ENCODE measurements around the gene STPG1. TPM values are rescaled to one million over a fixed set of nuclear protein-coding genes. Genes with fewer than 3 reads are reported as not detected.

STPG1 gene
- total and polyA plus RNA-seq, 2 of the 13 experiments (the other 11 are each of a cell fraction or from before 2014, with no cell fraction given) = 3.4 to 4.3 TPM

DNA sequence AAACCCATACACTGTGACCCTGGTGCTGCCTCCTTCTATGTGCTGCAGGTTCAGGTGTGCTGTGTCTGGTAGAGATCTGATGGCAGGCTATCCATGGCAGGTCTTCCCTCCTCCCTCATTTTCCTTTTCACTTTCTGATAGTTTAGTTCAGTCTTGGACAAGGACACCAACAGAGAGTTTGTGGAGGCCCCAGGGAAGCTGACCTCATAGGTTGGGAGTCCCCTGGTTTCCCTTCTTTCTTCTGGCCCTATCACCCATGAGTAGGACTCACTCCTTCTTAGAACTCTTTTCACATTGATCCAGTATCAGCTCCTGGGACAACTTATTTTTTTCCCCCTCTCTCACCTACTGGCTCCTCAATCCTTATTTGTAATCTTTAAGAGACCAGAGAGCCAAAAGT lies 86.1 kb downstream of the STPG1 start (continued):
- TF ChIP-seq, protein P1, sequence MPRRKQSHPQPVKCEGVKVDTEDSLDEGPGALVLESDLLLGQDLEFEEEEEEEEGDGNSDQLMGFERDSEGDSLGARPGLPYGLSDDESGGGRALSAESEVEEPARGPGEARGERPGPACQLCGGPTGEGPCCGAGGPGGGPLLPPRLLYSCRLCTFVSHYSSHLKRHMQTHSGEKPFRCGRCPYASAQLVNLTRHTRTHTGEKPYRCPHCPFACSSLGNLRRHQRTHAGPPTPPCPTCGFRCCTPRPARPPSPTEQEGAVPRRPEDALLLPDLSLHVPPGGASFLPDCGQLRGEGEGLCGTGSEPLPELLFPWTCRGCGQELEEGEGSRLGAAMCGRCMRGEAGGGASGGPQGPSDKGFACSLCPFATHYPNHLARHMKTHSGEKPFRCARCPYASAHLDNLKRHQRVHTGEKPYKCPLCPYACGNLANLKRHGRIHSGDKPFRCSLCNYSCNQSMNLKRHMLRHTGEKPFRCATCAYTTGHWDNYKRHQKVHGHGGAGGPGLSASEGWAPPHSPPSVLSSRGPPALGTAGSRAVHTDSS (CRISPR knock-in tag; conservative IDR thresholded peaks at IDR 0.05) = no peak
- no peak for TF ChIP-seq ZNF891 (CRISPR knock-in tag; IDR thresholded peaks at IDR 0.05)
- no peak for TF ChIP-seq RBFOX2 (IDR thresholded peaks at IDR 0.05; ENCODE audit: low read depth, low read length)
- TF ChIP-seq RORA (CRISPR knock-in tag; IDR thresholded peaks at IDR 0.05) = no peak
- no peak for TF ChIP-seq MED8 (CRISPR knock-in tag; IDR thresholded peaks at IDR 0.05; ENCODE audit: insufficient replicate concordance)

DNA sequence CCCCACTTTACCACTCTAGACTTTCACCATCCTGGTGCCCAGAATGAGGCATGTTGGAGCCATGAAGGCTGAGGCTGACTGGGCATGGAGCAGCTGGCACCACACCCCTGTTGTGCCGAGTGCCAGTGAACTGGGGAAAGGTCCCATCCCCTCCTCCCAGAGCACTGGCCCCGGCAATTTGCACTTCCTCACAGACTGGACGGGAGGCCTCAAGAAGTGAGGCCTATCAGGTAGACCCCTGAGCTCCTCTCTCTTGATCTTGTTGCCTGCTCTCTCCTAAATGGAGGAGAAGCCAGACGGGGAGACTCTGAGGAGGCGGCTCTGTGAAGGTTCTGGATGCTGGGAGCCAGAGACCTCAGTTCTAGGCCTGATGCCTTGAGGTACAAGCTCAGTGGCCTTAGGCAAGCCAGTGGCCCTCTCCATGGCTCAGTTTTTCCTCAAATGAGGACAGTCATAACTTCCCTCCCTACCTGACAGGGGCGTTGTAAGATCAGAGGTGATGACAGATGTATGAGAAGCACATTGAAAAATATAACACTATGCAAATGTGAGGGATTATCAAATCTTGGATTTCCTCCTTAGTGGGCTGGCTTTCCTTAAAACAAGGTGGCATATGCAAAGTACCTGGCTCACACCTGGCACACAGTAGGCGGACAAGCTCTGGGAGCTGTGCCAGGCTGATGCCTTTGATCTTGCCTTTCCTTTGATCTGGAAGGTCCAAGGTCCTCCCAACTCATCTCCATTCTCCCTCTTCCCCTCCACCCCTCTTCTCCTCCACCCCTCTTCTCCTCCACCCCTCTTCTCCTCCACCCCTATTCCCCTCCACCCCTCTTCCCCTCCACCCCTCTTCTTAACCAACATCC lies 87.8 kb downstream of the STPG1 start:
- H3K4me1 ChIP-seq (ENCODE audit: insufficient read depth, low read length) = no peaks in the 10 kb centered on the region
- no peak overlapping the region for H2AFZ ChIP-seq (ENCODE audit: low read length)
- no peak overlapping the region for H3K4me3 ChIP-seq (replicated peaks in 1 of 3; ENCODE audit: insufficient read depth in 1 of 3, low read depth in 2 of 3, low read length in 3 of 3)
- H3K27me3 ChIP-seq (ENCODE audit: control insufficient read depth in 1 of 2, insufficient read depth in 2 of 2, low read length in 2 of 2) = peaks cover 2 to 16% of the 10 kb centered on the region in 2 experiments; a peak in 4 of 5 replicates
- no peak for ATAC-seq
- H3K4me2 ChIP-seq (ENCODE audit: low read depth, low read length) = no peak overlapping the region
- TF ChIP-seq ZKSCAN1 (IDR thresholded peaks at IDR 0.05; ENCODE audit: low read length) = peak; percentile 95
- TF ChIP-seq TCF7 (IDR thresholded peaks at IDR 0.05; ENCODE audit: low read depth) = peak; percentile 59; the same call in 1 of the 2 replicates
- TF ChIP-seq KLF6 (CRISPR knock-in tag; IDR thresholded peaks at IDR 0.05) = no peak
- TF ChIP-seq RORA (CRISPR knock-in tag; IDR thresholded peaks at IDR 0.05) = no peak
- no peak for TF ChIP-seq ZNF678 (CRISPR knock-in tag; IDR thresholded peaks at IDR 0.05)
- TF ChIP-seq, protein P2, sequence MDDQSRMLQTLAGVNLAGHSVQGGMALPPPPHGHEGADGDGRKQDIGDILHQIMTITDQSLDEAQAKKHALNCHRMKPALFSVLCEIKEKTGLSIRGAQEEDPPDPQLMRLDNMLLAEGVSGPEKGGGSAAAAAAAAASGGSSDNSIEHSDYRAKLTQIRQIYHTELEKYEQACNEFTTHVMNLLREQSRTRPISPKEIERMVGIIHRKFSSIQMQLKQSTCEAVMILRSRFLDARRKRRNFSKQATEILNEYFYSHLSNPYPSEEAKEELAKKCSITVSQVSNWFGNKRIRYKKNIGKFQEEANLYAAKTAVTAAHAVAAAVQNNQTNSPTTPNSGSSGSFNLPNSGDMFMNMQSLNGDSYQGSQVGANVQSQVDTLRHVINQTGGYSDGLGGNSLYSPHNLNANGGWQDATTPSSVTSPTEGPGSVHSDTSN (CRISPR knock-in tag; IDR thresholded peaks at IDR 0.05; ENCODE audit: borderline replicate concordance) = no peak
- no peak for TF ChIP-seq ZNF780A (CRISPR knock-in tag; IDR thresholded peaks at IDR 0.05)
- TF ChIP-seq, protein P3, sequence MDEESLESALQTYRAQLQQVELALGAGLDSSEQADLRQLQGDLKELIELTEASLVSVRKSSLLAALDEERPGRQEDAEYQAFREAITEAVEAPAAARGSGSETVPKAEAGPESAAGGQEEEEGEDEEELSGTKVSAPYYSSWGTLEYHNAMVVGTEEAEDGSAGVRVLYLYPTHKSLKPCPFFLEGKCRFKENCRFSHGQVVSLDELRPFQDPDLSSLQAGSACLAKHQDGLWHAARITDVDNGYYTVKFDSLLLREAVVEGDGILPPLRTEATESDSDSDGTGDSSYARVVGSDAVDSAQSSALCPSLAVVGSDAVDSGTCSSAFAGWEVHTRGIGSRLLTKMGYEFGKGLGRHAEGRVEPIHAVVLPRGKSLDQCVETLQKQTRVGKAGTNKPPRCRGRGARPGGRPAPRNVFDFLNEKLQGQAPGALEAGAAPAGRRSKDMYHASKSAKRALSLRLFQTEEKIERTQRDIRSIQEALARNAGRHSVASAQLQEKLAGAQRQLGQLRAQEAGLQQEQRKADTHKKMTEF (CRISPR knock-in tag; IDR thresholded peaks at IDR 0.05) = no peak
- TF ChIP-seq TCF7L2 (IDR thresholded peaks at IDR 0.05; ENCODE audit: low read depth, low read length) = 0 out of 2 replicates have a peak, but pooled peaks have one; percentile 9
- TF ChIP-seq ZNF615 (CRISPR knock-in tag; IDR thresholded peaks at IDR 0.05; ENCODE audit: borderline replicate concordance) = no peak
- no peak for FAIRE-seq
- H4K20me1 ChIP-seq (ENCODE audit: insufficient read depth, low read length) = no peaks in the 10 kb centered on the region
- ChIA-PET CTCF (ENCODE audit: low intra/inter-chr PET ratio, low total read pairs) (no interaction called here), POLR2A (no interaction called here)
- in situ Hi-C loops (cut with HindIII; ENCODE audit: extremely low pct_ligation_motif_present, low pct_unique_long_range_greater_than_20kb) (no loop called here), intact Hi-C loops (cut with micrococcal nuclease; ENCODE audit: unreplicated experiment) (no loop called here)
- no peak overlapping the region for H3K9ac ChIP-seq (ENCODE audit: insufficient read depth, low read depth, low read length)
- BruUV-seq (replicated peaks) = no TSS peak
- no peaks in the 10 kb centered on the region for H3K36me3 ChIP-seq (replicated peaks in 1 of 2; ENCODE audit: control insufficient read depth in 1 of 2, insufficient read depth in 2 of 2, low read length in 2 of 2)
- H3K9me3 ChIP-seq (ENCODE audit: low read length) = no peaks in the 10 kb centered on the region
- H3K79me2 ChIP-seq (ENCODE audit: insufficient read depth, low read length) = no peaks in the 10 kb centered on the region
- WGBS (ENCODE audit: low lambda C conversion rate) = 20% methylated on average over 2 of the region's 7 CpGs
- no peak for DNase-seq (ENCODE audit: low spot score)
- no peak overlapping the region for H3K27ac ChIP-seq (ENCODE audit: extremely low read length, insufficient read depth, low read length)

All from HepG2 (cell line).